Caco-2 (cell line): ENCODE data around the gene PGS1. TPM values are rescaled to one million over a fixed set of nuclear protein-coding genes. Genes with fewer than 3 reads are reported as not detected.

Experiments used
- BruUV-seq: library from RNA; stranded (reverse); fragments of 400-500 nt; replicated peaks from 2 replicates; lab custom pipeline; 2021; lab: Mats Ljungman, UMichigan
- CTCF ChIA-PET: fragments of 300-600 bp; sonication (Branson Sonifier 250); formaldehyde crosslinking; loops from one replicate; lab custom pipeline; 2022; ENCODE audit warnings: antibody characterized with exemption; lab: Charles Lee
- POLR2A ChIA-PET: fragments of 300-600 bp; sonication (Branson Sonifier 250); formaldehyde crosslinking; loops from one replicate; lab custom pipeline; 2022; ENCODE audit warnings: antibody characterized with exemption; lab: Charles Lee
- DNase-seq, 2 experiments: peaks; one replicate each; pipeline versions ENCODE4 v3.0.0 to v3.0.0-alpha.2; 2020 to 2022
- H3K27me3 ChIP-seq: replicated peaks from 2 replicates; pipeline ENCODE4 v1.6.0; 2011; ENCODE audit warnings: low read length; ENCODE audit not compliant: control insufficient read depth, insufficient read depth
- H3K36me3 ChIP-seq: 2 replicates; pipeline ENCODE4 v1.5.1; 2011; ENCODE audit warnings: low read length; ENCODE audit not compliant: control insufficient read depth, insufficient read depth
- H3K4me1 ChIP-seq: fragments of 250-450 bp; sonication (Bioruptor Pico); 2 replicates; pipeline ENCODE4 v1.5.1; 2020; ENCODE audit warnings: mild to moderate bottlenecking
- H3K4me3 ChIP-seq: 2 replicates; pipeline ENCODE4 v1.5.1; 2011; ENCODE audit warnings: low read depth, mild to moderate bottlenecking, control low read depth, low read length
- H3K9me3 ChIP-seq: fragments of 250-450 bp; sonication (Bioruptor Pico); 2 replicates; pipeline ENCODE4 v1.5.1; 2020; ENCODE audit warnings: mild to moderate bottlenecking, moderate library complexity
- H3K27ac Mint-ChIP-seq: one replicate; pipeline ENCODE4 v1.8.0; 2022; ENCODE audit warnings: mixed read lengths; ENCODE audit not compliant: unreplicated experiment
- H3K27me3 Mint-ChIP-seq: one replicate; pipeline ENCODE4 v1.8.0; 2022; ENCODE audit warnings: mixed read lengths; ENCODE audit not compliant: insufficient read depth, unreplicated experiment
- H3K36me3 Mint-ChIP-seq: one replicate; pipeline ENCODE4 v1.8.0; 2022; ENCODE audit warnings: mild to moderate bottlenecking, mixed read lengths; ENCODE audit not compliant: insufficient read depth, unreplicated experiment
- H3K4me1 Mint-ChIP-seq: one replicate; pipeline ENCODE4 v1.8.0; 2022; ENCODE audit warnings: low read depth, mixed read lengths; ENCODE audit not compliant: unreplicated experiment
- H3K4me3 Mint-ChIP-seq: one replicate; pipeline ENCODE4 v1.8.0; 2022; ENCODE audit warnings: mild to moderate bottlenecking, moderate library complexity, mixed read lengths; ENCODE audit not compliant: unreplicated experiment
- H3K9me3 Mint-ChIP-seq: one replicate; pipeline ENCODE4 v1.8.0; 2022; ENCODE audit warnings: mixed read lengths; ENCODE audit not compliant: unreplicated experiment
- CTCF ChIP-seq, 2 experiments: fragments of 200-600 bp in 1 of 2; IDR thresholded peaks; 1 replicate in 1 of 2; 2 replicates in 1 of 2; pipeline versions ENCODE4 v1.5.1 to v1.8.0; 2011 to 2022; ENCODE audit warnings: antibody characterized with exemption in 1 of 2, control low read depth in 1 of 2, inconsistent platforms in 1 of 2, low read depth in 1 of 2, low read length in 1 of 2, mild to moderate bottlenecking in 1 of 2, moderate library complexity in 1 of 2; ENCODE audit not compliant: insufficient read depth in 1 of 2, severe bottlenecking in 1 of 2, unreplicated experiment in 1 of 2
- intact Hi-C: fragments of 100-400 bp; cut with micrococcal nuclease; formaldehyde crosslinking; loops from one replicate; pipeline ENCODE4 v1.10.0; 2022; ENCODE audit not compliant: unreplicated experiment
- total RNA-seq: library from RNA; stranded (reverse); gene quantifications from 2 replicates; pipeline ENCODE4 v1.2.3, GENCODE V29; 2022

PGS1 gene
- total RNA-seq, 1 experiment from 2014 or later, result 54.1 TPM

- Histone ChIP-seq H3K36me3 (peaks cover 1% of the 10 kb centered on the region; the same call in 1 of the 2 replicates), H3K4me3 (no peak overlapping the region), H3K27me3 (no peaks in the 10 kb centered on the region), H3K4me1 (no peaks in the 10 kb centered on the region), H3K9me3 (no peaks in the 10 kb centered on the region)
- no peak overlapping the region for H3K4me3 Mint-ChIP-seq
- peaks cover 53% of the 10 kb centered on the region for H3K36me3 Mint-ChIP-seq
- no peak for DNase-seq
- peaks cover 6% of the 10 kb centered on the region for H3K4me1 Mint-ChIP-seq
- intact Hi-C loops, result no loop called here
- no peaks in the 10 kb centered on the region for H3K27me3 Mint-ChIP-seq
- no peak overlapping the region for H3K27ac Mint-ChIP-seq
- BruUV-seq, result no TSS peak
- CTCF ChIA-PET, result no interaction called here
- POLR2A ChIA-PET, result no interaction called here
- H3K9me3 Mint-ChIP-seq, result no peaks in the 10 kb centered on the region
- no peak for TF ChIP-seq CTCF (IDR thresholded peaks at IDR 0.05; ENCODE audit: insufficient read depth in 1 of 2, low read depth in 1 of 2, low read length in 1 of 2, severe bottlenecking in 1 of 2, unreplicated experiment in 1 of 2)
Observed at GRCh38 chr17:78431692-78431958, 53.2 kb downstream of the PGS1 start.

GRCh38 chr17:78432226-78433012 is 54.0 kb downstream of the PGS1 start:
- no peaks in the 10 kb centered on the region for H3K9me3 Mint-ChIP-seq
- POLR2A ChIA-PET, result no interaction called here
- Histone ChIP-seq H3K36me3 (peaks cover 1% of the 10 kb centered on the region; the same call in 1 of the 2 replicates), H3K4me3 (no peak overlapping the region), H3K9me3 (no peaks in the 10 kb centered on the region), H3K4me1 (no peaks in the 10 kb centered on the region), H3K27me3 (no peaks in the 10 kb centered on the region)
- H3K4me3 Mint-ChIP-seq, result no peak overlapping the region
- DNase-seq, result no peak
- H3K36me3 Mint-ChIP-seq, result peaks cover 50% of the 10 kb centered on the region
- BruUV-seq, result no TSS peak
- intact Hi-C loops, result no loop called here
- no peaks in the 10 kb centered on the region for H3K27me3 Mint-ChIP-seq
- CTCF ChIA-PET, result no interaction called here
- TF ChIP-seq CTCF (IDR thresholded peaks at IDR 0.05; ENCODE audit: insufficient read depth in 1 of 2, low read depth in 1 of 2, low read length in 1 of 2, severe bottlenecking in 1 of 2, unreplicated experiment in 1 of 2), result no peak
- peaks cover 6% of the 10 kb centered on the region for H3K4me1 Mint-ChIP-seq
- no peak overlapping the region for H3K27ac Mint-ChIP-seq

- Histone ChIP-seq H3K4me3 (no peak overlapping the region), H3K36me3 (peaks cover 1% of the 10 kb centered on the region; the same call in 1 of the 2 replicates), H3K27me3 (no peaks in the 10 kb centered on the region), H3K4me1 (no peaks in the 10 kb centered on the region), H3K9me3 (no peaks in the 10 kb centered on the region)
- DNase-seq, result no peak
- intact Hi-C loops, result no loop called here
- no peak for TF ChIP-seq CTCF (IDR thresholded peaks at IDR 0.05; ENCODE audit: insufficient read depth in 1 of 2, low read depth in 1 of 2, low read length in 1 of 2, severe bottlenecking in 1 of 2, unreplicated experiment in 1 of 2)
- Mint-ChIP-seq H3K27ac (no peak overlapping the region), H3K4me1 (peaks cover 6% of the 10 kb centered on the region), H3K9me3 (peaks cover 5% of the 10 kb centered on the region), H3K36me3 (peaks cover 52% of the 10 kb centered on the region), H3K27me3 (no peaks in the 10 kb centered on the region), H3K4me3 (no peak overlapping the region)
- CTCF ChIA-PET, result no interaction called here
- BruUV-seq, result no TSS peak
- POLR2A ChIA-PET, result no interaction called here
Observed at GRCh38 chr17:78433013-78433727, 54.7 kb downstream of the PGS1 start.
